Stimulated activated CD4-positive, alpha-beta T cell treated with anti-CD3 and anti-CD28 coated beads, TNF-alpha, amount 100 ng/mL, for 1 hour (primary cell): ENCODE measurements around the gene PON3.
"Not testable (repeated sequence)": the region's sequence is repeated elsewhere in the genome, so short reads cannot be mapped to it uniquely, and the experiment has no call there.

Experiments used
- DNase-seq, 3 donors: peaks; one replicate each; pipeline ENCODE4 v3.0.0-alpha.2; 2020; ENCODE audit warnings: low read depth in 3 of 3, low spot score in 1 of 3

PON3 gene

GRCh38 chr7:95412075-95412474, 15.9 kb upstream of the PON3 start:
- DNase-seq: no peak

GRCh38 chr7:95411666-95412065, 15.5 kb upstream of the PON3 start:
- no peak for DNase-seq

DNA sequence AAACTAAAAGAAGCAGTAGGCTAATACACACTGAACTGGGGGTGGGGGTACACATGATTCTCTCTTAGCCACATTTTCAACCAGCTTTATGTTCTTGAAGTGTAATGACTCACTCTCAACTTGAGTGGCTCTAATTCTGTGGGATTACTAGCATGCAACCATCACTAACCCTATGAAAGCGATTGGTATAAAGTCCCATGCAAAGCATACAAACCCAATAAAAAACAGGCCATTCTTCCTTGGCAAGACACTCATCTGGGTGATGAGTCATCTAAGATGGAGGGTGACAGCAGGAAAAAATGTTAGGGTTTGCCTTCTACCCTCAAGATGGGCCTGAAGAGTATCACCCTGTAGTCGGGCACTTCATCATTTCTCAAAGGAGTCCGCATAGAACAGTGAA, 14.9 kb upstream of the PON3 start:
- no peak for DNase-seq

GRCh38 chr7:95407751-95408150, 11.6 kb upstream of the PON3 start:
- DNase-seq: no peak

- DNase-seq: no peak
These were observed 9.6 kb upstream of the PON3 start for GRCh38 chr7:95405800-95406199.

- no peak for DNase-seq
These were observed 9.0 kb upstream of the PON3 start for GRCh38 chr7:95405208-95405607.

DNA sequence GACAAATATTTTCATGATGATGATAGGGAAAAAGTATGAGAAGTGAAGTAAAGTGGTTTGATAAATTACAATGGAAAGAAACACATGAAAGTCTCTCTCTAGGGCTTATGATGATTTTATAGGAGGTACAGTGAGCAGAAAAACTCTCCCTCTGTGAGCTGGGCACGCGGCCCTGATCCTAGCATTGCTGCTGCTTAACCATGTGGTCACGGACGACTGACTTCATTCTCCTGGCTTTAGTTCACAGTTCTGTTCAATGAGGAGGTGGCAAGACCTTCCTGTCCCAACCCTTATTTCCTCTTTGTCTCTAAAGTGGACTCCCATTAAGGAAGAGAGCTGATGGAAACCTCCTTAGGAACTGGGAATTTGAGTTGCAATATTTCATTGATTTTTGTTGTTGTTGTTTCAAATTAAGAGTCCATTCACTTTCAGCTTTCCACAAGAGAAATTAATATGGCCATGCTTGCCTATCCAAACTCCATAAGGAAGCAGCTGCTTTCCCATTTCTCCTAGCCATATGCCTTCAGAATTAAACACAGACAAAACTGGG, 8.2 kb upstream of the PON3 start:
- DNase-seq: no peak

GRCh38 chr7:95398155-95398940, 2.2 kb upstream of the PON3 start:
- no peak for DNase-seq

GRCh38 chr7:95397381-95397780, 1.2 kb upstream of the PON3 start:
- no peak for DNase-seq

DNA sequence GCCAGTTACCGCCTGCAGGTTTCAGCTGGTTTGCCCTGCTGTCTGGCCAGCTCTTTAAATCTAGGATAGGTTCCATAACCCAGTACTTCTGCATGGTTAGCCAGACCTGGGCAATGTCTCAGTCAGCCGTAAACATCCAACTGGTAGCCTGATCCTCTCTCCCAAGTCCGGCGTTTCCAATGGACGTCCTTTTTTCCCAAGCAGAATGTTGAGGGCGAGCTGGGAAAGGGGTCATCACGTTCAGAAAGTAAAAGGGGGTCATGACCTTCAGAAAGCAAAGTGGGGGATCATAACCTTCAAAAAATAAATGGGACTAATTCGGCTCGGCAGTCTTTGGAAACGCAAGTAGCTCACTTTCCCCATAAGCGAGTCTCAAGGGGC, 430 bp downstream of the PON3 start:
- DNase-seq: no peak

GRCh38 chr7:95394370-95394769, 1.8 kb downstream of the PON3 start:
- DNase-seq: no peak

DNA sequence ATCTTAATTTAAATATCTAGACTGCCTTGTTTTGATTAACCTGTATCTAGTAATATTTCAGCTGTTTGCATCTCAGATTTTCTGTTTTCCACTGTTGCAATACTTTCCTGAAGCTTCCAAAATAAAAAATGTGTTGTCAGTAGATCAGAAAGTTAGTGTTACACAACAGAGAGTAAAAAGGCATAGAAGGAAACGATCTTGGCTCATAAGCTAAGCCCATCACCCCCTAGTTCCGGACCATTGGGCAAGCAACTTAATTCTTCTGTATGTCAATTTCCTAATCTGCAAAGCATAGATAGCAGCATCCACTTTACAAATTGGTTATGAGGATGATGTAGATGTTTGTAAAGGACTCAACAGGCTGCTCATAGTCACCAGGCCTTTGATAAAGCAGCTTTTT, 4.4 kb downstream of the PON3 start:
- DNase-seq: no peak

DNA sequence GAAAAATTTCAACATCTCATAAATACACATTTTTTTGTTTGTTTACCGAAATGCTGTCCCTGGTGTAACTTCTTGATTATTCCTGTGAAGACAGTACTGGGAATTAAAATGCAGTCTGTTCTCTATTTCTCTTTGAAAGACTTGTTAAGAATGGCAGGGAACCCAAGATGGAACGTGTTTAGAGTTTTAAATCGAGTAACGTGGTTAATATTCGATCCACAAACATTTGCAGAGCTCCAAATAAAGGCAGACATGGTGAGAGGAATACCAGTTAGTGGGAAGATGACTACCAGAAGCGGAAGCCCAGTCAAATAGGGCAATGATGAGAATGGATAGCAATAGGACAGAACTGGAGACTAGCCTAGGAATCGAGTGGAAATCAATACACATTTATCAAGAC, 6.7 kb downstream of the PON3 start:
- DNase-seq: no peak

DNA sequence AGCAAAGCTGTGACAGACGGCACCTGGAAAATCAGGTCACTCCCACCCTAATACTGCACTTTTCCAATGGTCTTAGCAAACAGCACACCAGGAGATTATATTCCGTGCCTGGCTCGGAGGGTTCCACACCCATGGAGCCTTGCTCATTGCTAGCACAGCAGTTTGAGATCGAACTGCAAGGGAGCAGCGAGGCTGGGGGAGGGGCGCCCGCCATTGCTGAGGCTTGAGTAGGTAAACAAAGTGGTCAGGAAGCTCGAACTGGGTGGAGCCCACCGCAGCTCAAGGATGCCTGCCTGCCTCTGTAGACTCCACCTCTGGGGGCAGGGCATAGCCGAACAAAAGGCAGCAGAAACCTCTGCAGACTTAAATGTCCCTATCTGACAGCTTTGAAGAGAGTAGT, 16.7 kb downstream of the PON3 start:
- DNase-seq: not testable (repeated sequence)

DNA sequence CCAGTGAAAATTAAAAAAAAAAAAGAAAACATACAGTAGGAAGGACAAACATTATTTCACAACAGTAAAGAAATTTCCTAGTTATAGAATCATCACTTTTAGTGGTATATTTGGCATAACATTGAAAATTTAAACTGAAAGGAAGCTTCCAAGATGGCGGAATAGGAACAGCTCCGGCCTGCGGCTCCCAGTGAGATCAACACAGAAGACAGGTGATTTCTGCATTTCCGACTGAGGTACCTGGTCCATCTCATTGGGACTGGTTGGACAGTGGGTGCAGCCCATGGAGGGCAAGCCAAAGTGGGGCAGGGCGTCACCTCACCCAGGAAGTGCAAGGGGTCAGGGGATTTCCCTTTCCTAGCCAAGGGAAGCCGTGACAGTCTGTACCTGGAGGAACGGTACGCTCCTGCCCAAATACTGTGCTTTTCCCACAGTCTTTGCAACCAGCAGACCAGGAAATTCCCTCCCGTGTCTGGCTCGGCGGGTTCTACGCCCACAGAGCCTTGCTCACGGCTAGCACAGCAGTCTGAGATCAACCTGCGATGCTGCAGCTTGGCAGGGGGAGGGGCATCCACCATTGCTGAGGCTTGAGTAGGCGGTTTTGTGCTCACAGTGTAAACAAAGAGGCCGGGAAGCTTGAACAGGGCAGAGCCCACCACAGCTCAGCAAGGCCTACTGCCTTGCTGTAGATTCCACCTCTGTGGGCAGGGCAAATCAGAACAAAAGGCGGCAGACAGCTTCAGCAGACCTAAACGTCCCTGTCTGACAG, 19.4 kb downstream of the PON3 start:
- DNase-seq: no peak

GRCh38 chr7:95375591-95376257, 20.5 kb downstream of the PON3 start:
- DNase-seq: no peak

DNA sequence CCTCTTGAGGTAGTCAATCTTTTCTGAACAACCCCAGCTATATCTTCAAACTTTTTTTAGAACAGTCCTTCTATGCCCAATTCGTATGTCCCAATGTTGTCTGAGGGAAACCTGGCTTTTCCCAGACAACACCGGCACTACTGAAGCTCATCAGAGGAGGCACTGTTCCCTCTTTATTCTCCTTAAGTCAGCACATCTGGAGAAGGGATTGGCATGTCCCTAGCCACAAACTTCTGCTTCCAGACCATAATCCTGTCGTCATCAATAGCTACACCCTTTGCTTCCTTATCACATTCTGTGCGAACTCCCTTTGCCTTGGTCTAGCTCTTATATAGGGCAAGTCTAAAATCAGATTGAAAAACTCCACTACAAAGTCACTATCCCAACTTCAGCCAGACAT, 22.9 kb downstream of the PON3 start:
- no peak for DNase-seq

DNA sequence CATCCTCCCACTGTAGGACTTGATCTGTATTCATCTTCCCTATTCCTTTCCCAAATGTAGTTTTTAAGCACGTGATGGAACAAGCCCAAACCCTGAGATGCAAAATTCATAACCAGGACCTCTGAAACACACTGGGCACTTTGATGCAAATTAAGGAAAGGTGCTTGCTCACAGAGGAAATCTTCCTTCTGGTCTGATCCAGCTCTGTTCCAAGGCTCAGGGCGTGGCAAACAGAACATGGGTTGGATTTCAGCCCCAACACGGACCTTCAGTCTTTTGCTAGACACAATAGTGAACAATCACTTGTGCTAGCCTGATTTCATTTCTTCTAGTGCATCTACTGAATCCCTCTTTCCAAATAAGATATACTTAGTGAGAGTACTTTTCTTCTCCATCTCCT, 27.9 kb downstream of the PON3 start:
- DNase-seq: no peak

DNA sequence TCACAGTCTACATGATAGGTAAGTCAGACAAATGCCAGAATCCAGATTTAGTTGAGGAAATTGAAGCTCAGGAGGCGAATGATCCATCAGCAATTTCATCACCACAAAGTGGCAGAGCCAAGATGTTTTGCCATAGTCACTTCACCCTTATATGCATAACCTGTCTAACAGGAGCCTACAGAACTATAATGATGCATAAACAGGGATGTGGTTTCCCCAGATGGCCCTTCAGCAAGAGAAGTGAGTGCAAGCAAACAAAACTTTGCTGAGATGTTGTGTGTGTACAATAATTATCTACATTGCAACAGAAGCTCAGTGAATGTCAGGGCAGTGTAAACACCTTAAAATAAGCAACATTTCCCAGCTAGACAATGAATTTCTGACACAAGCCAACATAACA, 28.6 kb downstream of the PON3 start:
- no peak for DNase-seq

- DNase-seq: no peak
These were observed 31.0 kb downstream of the PON3 start for GRCh38 chr7:95365151-95365550.

DNA sequence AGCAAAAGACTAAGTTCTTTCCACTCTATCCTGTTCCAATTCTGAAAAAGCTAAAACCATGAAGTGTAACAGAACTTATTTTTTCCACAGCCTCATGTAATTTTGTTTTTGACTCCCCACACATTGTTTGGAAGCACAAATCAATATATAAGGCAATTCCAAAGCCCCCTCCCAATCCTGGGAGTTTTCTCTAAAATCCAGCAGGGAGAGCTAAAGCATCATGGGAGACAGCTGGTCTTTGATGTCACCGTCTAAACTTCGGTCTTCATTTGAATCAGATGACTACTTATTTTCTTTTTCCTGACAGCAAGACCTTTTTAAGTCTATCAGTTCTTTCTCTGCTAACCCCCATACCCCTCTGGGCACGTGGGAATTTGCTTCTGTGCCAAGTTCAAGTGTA, 38.6 kb downstream of the PON3 start:
- no peak for DNase-seq
